HepG2 (cell line): ENCODE data around the gene SLC25A45. TPM values are rescaled to one million over a fixed set of nuclear protein-coding genes. Genes with fewer than 3 reads are reported as not detected.

Source experiments
- ARID4A ChIP-seq: sonication (generic); formaldehyde crosslinking; IDR thresholded peaks from 2 replicates; pipeline ENCODE4 v1.5.0; 2020; ENCODE audit warnings: mild to moderate bottlenecking, missing genetic modification reagents, borderline replicate concordance
- BHLHE40 ChIP-seq: IDR thresholded peaks from 2 replicates; pipeline ENCODE4 v1.6.1; 2011; ENCODE audit warnings: low read length, improper control_type of control experiment
- CREB1 ChIP-seq, 2 experiments: fragments of 450-650 bp in 1 of 2; IDR thresholded peaks; 2 replicates each; pipeline ENCODE4 v1.6.1; 2016 to 2017; ENCODE audit warnings: control low read depth in 1 of 2, mild to moderate bottlenecking in 1 of 2, missing compliant biosample characterization in 1 of 2, missing genetic modification characterization in 1 of 2
- CSRNP1 ChIP-seq: sonication (generic); formaldehyde crosslinking; IDR thresholded peaks from 2 replicates; pipeline ENCODE4 v1.8.1; 2023; ENCODE audit warnings: mild to moderate bottlenecking, missing genetic modification reagents
- ELF4 ChIP-seq: sonication (generic); formaldehyde crosslinking; IDR thresholded peaks from 2 replicates; pipeline ENCODE4 v1.5.0; 2020; ENCODE audit warnings: missing genetic modification reagents, mild to moderate bottlenecking, moderate library complexity, borderline replicate concordance
- FUBP1 ChIP-seq: sonication (generic); formaldehyde crosslinking; IDR thresholded peaks from 2 replicates; pipeline ENCODE4 v1.5.1; 2020; ENCODE audit warnings: missing genetic modification reagents, mild to moderate bottlenecking, borderline replicate concordance
- HNF4A ChIP-seq: sonication (generic); formaldehyde crosslinking; IDR thresholded peaks from 2 replicates; pipeline ENCODE4 v1.4.0; 2020; ENCODE audit warnings: missing genetic modification reagents
- NFE2 ChIP-seq: sonication (generic); formaldehyde crosslinking; IDR thresholded peaks from 2 replicates; pipeline ENCODE4 v1.4.0; 2020; ENCODE audit warnings: missing genetic modification reagents
- PCBP1 ChIP-seq: fragments of 200-400 bp; formaldehyde crosslinking; IDR thresholded peaks from 2 replicates; pipeline ENCODE4 v1.6.1; 2017; ENCODE audit warnings: mild to moderate bottlenecking, low read depth, low read length, borderline replicate concordance
- POLR2A ChIP-seq, 2 experiments: IDR thresholded peaks; 2 replicates each; pipeline ENCODE4 v1.6.1; 2011; ENCODE audit warnings: low read depth in 2 of 2, low read length in 2 of 2, mild to moderate bottlenecking in 1 of 2, moderate library complexity in 1 of 2; ENCODE audit not compliant: insufficient read depth in 1 of 2
- POLR2AphosphoS2 ChIP-seq: IDR thresholded peaks from 2 replicates; pipeline ENCODE4 v1.6.1; 2011; ENCODE audit warnings: low read depth, low read length, improper control_type of control experiment
- PPARG ChIP-seq: conservative IDR thresholded peaks from 2 replicates; pipeline ENCODE4 v1.6.1; 2016; ENCODE audit warnings: missing biosample characterization, missing genetic modification reagents
- SRSF4 ChIP-seq: fragments of 200-400 bp; formaldehyde crosslinking; IDR thresholded peaks from one replicate; pipeline ENCODE4 v1.6.1; 2018; ENCODE audit warnings: mild to moderate bottlenecking, low read depth, low read length, moderate library complexity; ENCODE audit not compliant: poor library complexity, severe bottlenecking
- THAP11 ChIP-seq: IDR thresholded peaks from 2 replicates; pipeline ENCODE4 v1.6.1; 2016; ENCODE audit warnings: missing biosample characterization, missing genetic modification reagents
- ZBTB34 ChIP-seq: sonication (generic); formaldehyde crosslinking; IDR thresholded peaks from 2 replicates; pipeline ENCODE4 v1.8.0; 2022; ENCODE audit warnings: mild to moderate bottlenecking, missing genetic modification reagents
- ZNF180 ChIP-seq: sonication (generic); formaldehyde crosslinking; IDR thresholded peaks from 2 replicates; pipeline ENCODE4 v1.4.0; 2020; ENCODE audit warnings: low read depth, missing genetic modification reagents, borderline replicate concordance
- ZNF230 ChIP-seq: sonication (generic); formaldehyde crosslinking; IDR thresholded peaks from 2 replicates; pipeline ENCODE4 v1.4.0; 2020; ENCODE audit warnings: mild to moderate bottlenecking, missing genetic modification reagents
- ZNF552 ChIP-seq: sonication (generic); formaldehyde crosslinking; IDR thresholded peaks from 2 replicates; pipeline ENCODE4 v1.9.0; 2022; ENCODE audit warnings: missing genetic modification reagents, mild to moderate bottlenecking, borderline replicate concordance
- ZNF652 ChIP-seq: IDR thresholded peaks from 2 replicates; pipeline ENCODE4 v1.6.1; 2016; ENCODE audit warnings: low read depth, borderline replicate concordance
- ZNF781 ChIP-seq: sonication (generic); formaldehyde crosslinking; IDR thresholded peaks from 2 replicates; pipeline ENCODE4 v1.5.1; 2020; ENCODE audit warnings: borderline replicate concordance, mild to moderate bottlenecking, missing genetic modification reagents; ENCODE audit errors: not compliant biosample characterization
- ZNF83 ChIP-seq: sonication (generic); formaldehyde crosslinking; IDR thresholded peaks from 2 replicates; pipeline ENCODE4 v1.4.0; 2020; ENCODE audit warnings: missing genetic modification reagents, mild to moderate bottlenecking, borderline replicate concordance
- polyA plus RNA-seq, 8 experiments: library from polyadenylated mRNA; depleted of rRNA in 3 of 8; stranded (reverse) in 7 of 8; unstranded in 1 of 8; fragments of >200 nt; fragmentation: Illumina TruSeq in 4 of 8; extraction: Trizol in 4 of 8; gene quantifications; 2 replicates each; pipeline versions ENCODE4 v1.2.1 to v1.2.3, GENCODE V29; 2011 to 2016; ENCODE audit warnings: low read depth in 4 of 8, missing spikeins in 1 of 8, mixed read lengths in 1 of 8; ENCODE audit not compliant: insufficient read depth in 1 of 8
- total RNA-seq, 5 experiments: library from RNA; depleted of rRNA; stranded (reverse); fragments of >200 nt; fragmentation: Illumina TruSeq; extraction: Trizol; gene quantifications; 2 replicates each; pipeline ENCODE4 v1.2.3, GENCODE V29; 2016; ENCODE audit warnings: low read depth in 1 of 5

SLC25A45 gene
- total and polyA plus RNA-seq, 2 of the 13 experiments (the other 11 are each of a cell fraction or from before 2014, with no cell fraction given), result 1.2 to 3.4 TPM

GRCh38 chr11:65428578-65429067 lies 46.2 kb upstream of the SLC25A45 start (continued):
- TF ChIP-seq THAP11 (CRISPR knock-in tag), result peak; percentile 33; the same call in 1 of the 2 replicates
- no peak for TF ChIP-seq HNF4A (CRISPR knock-in tag)
- TF ChIP-seq ELF4, result no peak
- TF ChIP-seq BHLHE40, result no peak
- TF ChIP-seq FUBP1, result no peak
- TF ChIP-seq ZBTB34, result no peak
- no peak for TF ChIP-seq PPARG (CRISPR knock-in tag)
- TF ChIP-seq ZNF781 (CRISPR knock-in tag), result no peak
- TF ChIP-seq PCBP1, result no peak
- no peak for TF ChIP-seq CSRNP1 (CRISPR knock-in tag)
- no peak for TF ChIP-seq ZNF83
- no peak for TF ChIP-seq ZNF552 (CRISPR knock-in tag)
- peak in 1 of 2 experiments; percentile 16; a peak in 1 of 4 replicates for TF ChIP-seq POLR2A (IDR thresholded peaks at IDR 0.05; ENCODE audit: insufficient read depth in 1 of 2, low read depth in 2 of 2, low read length in 2 of 2)
- TF ChIP-seq NFE2 (CRISPR knock-in tag), result no peak
- peak; percentile 11 for TF ChIP-seq POLR2AphosphoS2
- TF ChIP-seq SRSF4, result peak; percentile 44
- peak; percentile 0; the same call in 1 of the 2 replicates for TF ChIP-seq ARID4A
- TF ChIP-seq CREB1 (IDR thresholded peaks at IDR 0.05), result no peak
- 0 out of 2 replicates have a peak, but pooled peaks have one; percentile 6 for TF ChIP-seq CREB1 (CRISPR knock-in tag; IDR thresholded peaks at IDR 0.05)
- no peak for TF ChIP-seq ZNF652 (CRISPR knock-in tag)
- no peak for TF ChIP-seq ZNF230 (CRISPR knock-in tag)
- TF ChIP-seq ZNF180, result no peak
